Stomach smooth muscle (tissue), 2 donors: ENCODE results near the gene TNFAIP1.

Source experiments
- H3K27ac ChIP-seq: one replicate; pipeline ENCODE4 v1.7.0; 2013; ENCODE audit warnings: mild to moderate bottlenecking, low read length, inconsistent platforms
- H3K27me3 ChIP-seq, 2 donors: one replicate each; pipeline ENCODE4 v1.7.0; 2013; ENCODE audit warnings: low read length in 2 of 2; ENCODE audit not compliant: insufficient read depth in 2 of 2, control insufficient read depth in 1 of 2
- H3K36me3 ChIP-seq, 2 donors: one replicate each; pipeline ENCODE4 v1.7.0; 2013; ENCODE audit warnings: low read length in 2 of 2; ENCODE audit not compliant: control insufficient read depth in 2 of 2, insufficient read depth in 2 of 2
- H3K4me1 ChIP-seq: one replicate; pipeline ENCODE4 v1.7.0; 2013; ENCODE audit warnings: low read length; ENCODE audit not compliant: control insufficient read depth, insufficient read depth
- H3K4me3 ChIP-seq, 2 donors: one replicate each; pipeline ENCODE4 v1.7.0; 2013; ENCODE audit warnings: low read length in 2 of 2
- H3K9ac ChIP-seq, 2 donors: one replicate each; pipeline ENCODE4 v1.7.0; 2013; ENCODE audit warnings: low read length in 2 of 2, mild to moderate bottlenecking in 1 of 2
- H3K9me3 ChIP-seq, 2 donors: one replicate each; pipeline ENCODE4 v1.7.0; 2013; ENCODE audit warnings: low read length in 2 of 2; ENCODE audit not compliant: control insufficient read depth in 2 of 2
- donor health status: healthy.
- donor health status: Pancreatic carcinoma.

Gene TNFAIP1

DNA sequence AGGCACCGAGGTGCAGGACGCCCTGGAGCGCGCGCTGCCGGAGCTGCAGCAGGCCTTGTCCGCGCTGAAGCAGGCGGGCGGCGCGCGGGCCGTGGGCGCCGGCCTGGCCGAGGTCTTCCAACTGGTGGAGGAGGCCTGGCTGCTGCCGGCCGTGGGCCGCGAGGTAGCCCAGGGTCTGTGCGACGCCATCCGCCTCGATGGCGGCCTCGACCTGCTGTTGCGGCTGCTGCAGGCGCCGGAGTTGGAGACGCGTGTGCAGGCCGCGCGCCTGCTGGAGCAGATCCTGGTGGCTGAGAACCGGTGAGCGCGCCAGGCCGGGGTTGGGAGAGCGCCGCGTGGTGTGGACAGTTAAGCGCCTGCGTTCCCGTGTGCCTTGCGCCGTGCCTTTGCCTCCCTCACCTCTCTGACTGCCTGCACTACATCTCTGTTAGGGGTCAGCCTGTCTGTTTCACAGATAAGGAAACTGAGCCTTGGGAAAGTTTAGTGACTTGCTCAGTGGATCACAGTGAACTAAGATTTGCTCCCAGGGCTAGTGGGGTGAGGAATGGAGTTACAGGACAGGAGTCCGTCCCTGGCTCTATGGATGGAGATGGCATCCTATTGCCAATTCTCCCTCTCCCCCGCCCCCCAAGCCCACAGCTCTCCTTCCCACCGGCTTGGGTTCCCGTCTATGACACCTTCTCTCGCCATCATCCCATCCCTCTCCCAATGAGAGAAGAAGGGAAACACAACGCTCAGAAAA, 36.8 kb downstream of the TNFAIP1 start:
- peak overlapping the region; percentile 47 to 65 for H3K9ac ChIP-seq
- H3K9me3 ChIP-seq = no peaks in the 10 kb centered on the region
- H3K36me3 ChIP-seq = no peaks in the 10 kb centered on the region
- H3K27ac ChIP-seq = peak overlapping the region; percentile 79
- no peaks in the 10 kb centered on the region for H3K27me3 ChIP-seq
- H3K4me1 ChIP-seq = peaks cover 25% of the 10 kb centered on the region
- H3K4me3 ChIP-seq = peak overlapping the region; percentile 79 to 80

DNA sequence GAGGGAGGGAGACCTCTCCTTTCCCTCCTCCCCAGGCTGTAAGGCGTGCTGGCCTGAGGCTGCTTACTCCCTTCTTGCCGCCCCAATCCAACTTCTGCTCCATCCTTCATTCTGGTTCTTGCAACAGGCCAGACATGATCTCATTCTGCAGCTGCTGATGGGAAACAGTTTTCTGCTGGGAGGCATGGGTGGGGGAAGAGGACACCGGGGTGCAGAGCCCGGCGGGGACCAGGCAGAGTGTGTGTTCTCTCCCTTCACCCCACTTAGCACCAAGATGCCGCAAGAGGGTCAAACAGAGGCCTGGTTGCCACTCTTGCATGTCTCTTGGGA, 37.3 kb downstream of the TNFAIP1 start:
- peak overlapping the region; percentile 79 to 80 for H3K4me3 ChIP-seq
- no peak overlapping the region for H3K27ac ChIP-seq
- no peaks in the 10 kb centered on the region for H3K36me3 ChIP-seq
- peak overlapping the region in 1 of 2 donors; percentile 65 for H3K9ac ChIP-seq
- H3K27me3 ChIP-seq = no peaks in the 10 kb centered on the region
- no peaks in the 10 kb centered on the region for H3K9me3 ChIP-seq
- peaks cover 25% of the 10 kb centered on the region for H3K4me1 ChIP-seq

DNA sequence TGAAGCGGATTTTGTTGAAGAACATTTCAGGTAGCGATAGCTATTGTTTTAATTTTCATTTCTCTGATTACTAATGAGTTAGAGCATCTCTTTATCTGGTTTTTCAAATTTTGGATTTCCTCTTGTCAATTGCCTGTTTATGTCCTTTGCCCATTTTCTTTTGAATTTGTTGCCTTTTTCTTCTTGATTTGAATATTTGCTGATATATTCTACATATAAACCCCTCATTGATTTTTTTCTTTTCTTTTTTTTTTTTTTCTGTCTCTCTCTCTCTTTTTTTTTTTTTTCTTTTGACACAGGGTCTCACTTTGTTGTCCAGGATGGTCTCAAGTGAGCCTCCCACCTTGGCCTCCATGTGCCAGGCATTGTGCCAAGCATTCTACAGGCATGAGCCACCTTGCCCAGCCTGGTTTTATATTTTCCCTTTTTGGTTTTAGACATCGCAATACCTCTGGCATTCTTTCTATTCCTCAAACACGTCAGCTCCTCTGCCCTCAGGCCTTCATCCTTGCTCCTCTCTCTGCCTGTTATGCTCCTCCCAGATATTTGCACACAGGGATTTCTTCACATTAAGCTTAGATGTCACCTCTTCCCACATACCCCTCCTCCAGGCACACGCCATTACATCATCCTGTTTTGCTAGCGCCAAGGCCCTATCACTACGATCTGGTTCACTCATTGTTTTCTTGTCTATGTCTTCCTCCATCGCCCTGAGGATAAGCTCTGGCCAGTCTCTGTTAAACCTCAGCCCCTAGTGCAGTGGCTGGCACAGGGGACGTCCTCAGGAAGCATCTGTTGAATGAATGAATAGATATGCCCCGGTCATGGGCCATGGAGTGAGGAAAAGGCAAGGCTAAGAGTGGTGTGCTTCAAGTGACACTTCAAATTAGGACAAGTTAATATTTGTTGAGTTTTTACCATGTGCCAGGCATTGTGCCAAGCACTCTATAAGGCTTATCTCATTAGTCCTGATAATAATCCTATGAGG, 44.5 kb downstream of the TNFAIP1 start:
- H3K9ac ChIP-seq = no peak overlapping the region
- H3K27ac ChIP-seq = no peak overlapping the region
- H3K36me3 ChIP-seq = no peaks in the 10 kb centered on the region
- H3K27me3 ChIP-seq = no peaks in the 10 kb centered on the region
- no peaks in the 10 kb centered on the region for H3K9me3 ChIP-seq
- peaks cover 8% of the 10 kb centered on the region for H3K4me1 ChIP-seq
- H3K4me3 ChIP-seq = no peak overlapping the region

DNA sequence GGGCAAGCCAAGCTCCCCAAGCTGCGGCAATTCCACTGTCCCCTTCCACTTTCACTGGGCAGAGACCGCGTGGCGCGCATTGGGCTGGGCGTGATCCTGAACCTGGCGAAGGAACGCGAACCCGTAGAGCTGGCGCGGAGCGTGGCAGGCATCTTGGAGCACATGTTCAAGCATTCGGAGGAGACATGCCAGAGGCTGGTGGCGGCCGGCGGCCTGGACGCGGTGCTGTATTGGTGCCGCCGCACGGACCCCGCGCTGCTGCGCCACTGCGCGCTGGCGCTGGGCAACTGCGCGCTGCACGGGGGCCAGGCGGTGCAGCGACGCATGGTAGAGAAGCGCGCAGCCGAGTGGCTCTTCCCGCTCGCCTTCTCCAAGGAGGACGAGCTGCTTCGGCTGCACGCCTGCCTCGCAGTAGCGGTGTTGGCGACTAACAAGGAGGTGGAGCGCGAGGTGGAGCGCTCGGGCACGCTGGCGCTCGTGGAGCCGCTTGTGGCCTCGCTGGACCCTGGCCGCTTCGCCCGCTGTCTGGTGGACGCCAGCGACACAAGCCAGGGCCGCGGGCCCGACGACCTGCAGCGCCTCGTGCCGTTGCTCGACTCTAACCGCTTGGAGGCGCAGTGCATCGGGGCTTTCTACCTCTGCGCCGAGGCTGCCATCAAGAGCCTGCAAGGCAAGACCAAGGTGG, 45.7 kb downstream of the TNFAIP1 start:
- Histone ChIP-seq H3K27me3 (no peaks in the 10 kb centered on the region), H3K4me1 (peaks cover 8% of the 10 kb centered on the region), H3K9ac (no peak overlapping the region), H3K27ac (no peak overlapping the region), H3K36me3 (no peaks in the 10 kb centered on the region), H3K4me3 (peak overlapping the region in 1 of 2 donors; percentile 8), H3K9me3 (no peaks in the 10 kb centered on the region)

DNA sequence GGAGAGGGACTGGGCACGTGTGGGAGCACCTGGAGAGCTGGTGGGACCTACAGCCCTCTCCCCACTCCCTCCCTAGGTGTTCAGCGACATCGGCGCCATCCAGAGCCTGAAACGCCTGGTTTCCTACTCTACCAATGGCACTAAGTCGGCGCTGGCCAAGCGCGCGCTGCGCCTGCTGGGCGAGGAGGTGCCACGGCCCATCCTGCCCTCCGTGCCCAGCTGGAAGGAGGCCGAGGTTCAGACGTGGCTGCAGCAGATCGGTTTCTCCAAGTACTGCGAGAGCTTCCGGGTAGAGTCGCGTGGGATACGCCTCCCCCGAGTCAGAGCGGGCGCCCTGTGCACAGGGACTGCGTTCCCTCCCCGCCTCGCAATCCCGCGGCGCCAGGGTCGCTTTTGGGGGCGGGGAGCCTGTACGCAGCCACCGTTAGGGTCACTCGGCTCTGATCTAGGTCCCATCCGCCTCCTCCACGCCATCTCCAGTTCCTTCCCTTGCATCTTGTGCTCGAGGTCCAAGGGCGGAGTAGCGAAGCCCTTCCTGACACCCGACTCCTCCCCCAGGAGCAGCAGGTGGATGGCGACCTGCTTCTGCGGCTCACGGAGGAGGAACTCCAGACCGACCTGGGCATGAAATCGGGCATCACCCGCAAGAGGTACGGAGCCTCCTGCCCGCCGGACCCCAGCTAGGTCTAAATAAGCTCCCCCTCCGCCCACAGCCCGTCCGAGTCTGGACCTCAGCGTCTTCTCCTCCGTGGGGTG, 48.9 kb downstream of the TNFAIP1 start:
- peaks cover 8% of the 10 kb centered on the region for H3K4me1 ChIP-seq
- H3K27ac ChIP-seq = no peak overlapping the region
- H3K27me3 ChIP-seq = no peaks in the 10 kb centered on the region
- H3K4me3 ChIP-seq = peak overlapping the region; percentile 12 to 59
- peak overlapping the region in 1 of 2 donors; percentile 21 for H3K9ac ChIP-seq
- H3K9me3 ChIP-seq = no peaks in the 10 kb centered on the region
- peaks cover 4 to 12% of the 10 kb centered on the region in 2 donors for H3K36me3 ChIP-seq

DNA sequence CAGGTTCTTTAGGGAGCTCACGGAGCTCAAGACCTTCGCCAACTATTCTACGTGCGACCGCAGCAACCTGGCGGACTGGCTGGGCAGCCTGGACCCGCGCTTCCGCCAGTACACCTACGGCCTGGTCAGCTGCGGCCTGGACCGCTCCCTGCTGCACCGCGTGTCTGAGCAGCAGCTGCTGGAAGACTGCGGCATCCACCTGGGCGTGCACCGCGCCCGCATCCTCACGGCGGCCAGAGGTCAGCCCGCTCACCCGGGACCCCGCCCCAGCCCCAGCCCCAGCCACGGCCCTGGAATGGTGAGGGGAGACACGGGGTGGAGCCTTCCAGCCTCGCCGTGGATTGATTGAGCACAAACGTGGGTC, 49.5 kb downstream of the TNFAIP1 start:
- Histone ChIP-seq H3K9ac (no peak overlapping the region), H3K9me3 (no peaks in the 10 kb centered on the region), H3K27ac (no peak overlapping the region)

DNA sequence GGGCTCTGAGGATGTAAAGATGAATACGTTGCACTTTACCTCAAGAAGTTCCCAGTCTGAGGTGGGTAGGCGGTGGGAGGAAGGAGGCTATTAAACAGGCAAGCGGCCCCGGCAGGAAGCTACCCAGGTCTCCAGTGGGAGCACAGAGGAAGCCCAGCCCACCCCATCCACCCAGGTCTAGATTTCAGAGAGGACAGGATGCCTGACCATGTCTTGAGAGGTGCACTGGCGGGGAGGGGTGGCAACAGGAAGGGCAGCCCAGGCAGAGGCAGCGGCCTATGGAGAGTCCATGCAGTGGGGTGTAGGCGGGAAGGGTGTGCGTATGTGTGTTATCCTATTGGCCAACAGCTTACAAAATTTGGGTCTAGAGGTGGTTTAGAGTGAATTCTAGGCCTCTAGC, 49.8 kb downstream of the TNFAIP1 start:
- Histone ChIP-seq H3K4me3 (no peak overlapping the region), H3K4me1 (peaks cover 8% of the 10 kb centered on the region), H3K9me3 (no peaks in the 10 kb centered on the region), H3K27ac (no peak overlapping the region), H3K36me3 (peaks cover 12% of the 10 kb centered on the region in 2 donors), H3K9ac (no peak overlapping the region), H3K27me3 (no peaks in the 10 kb centered on the region)

More for the DNA sequence above, 49.5 kb downstream of the TNFAIP1 start:
- peak overlapping the region; percentile 12 to 59 for H3K4me3 ChIP-seq
- no peaks in the 10 kb centered on the region for H3K27me3 ChIP-seq
- H3K36me3 ChIP-seq = peaks cover 8 to 12% of the 10 kb centered on the region in 2 donors
- peaks cover 8% of the 10 kb centered on the region for H3K4me1 ChIP-seq

DNA sequence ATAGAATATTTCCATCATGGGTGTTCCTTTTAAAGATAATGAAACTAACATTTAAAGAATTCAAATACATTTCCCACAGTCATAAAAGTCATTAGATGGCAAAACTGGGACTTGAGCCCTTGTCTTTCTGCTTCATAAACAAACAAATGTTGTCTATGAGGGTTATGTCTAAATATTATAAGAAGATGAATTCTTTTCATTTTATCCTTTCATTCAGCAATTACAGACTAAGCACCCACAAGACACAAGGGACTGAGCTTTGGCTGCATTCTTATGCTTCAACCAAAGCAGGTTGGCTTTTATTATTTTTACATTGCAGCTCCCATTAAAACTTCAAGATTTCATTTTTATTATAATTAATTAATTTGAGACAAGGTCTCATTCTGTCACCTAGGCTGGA, 50.8 kb downstream of the TNFAIP1 start:
- H3K36me3 ChIP-seq = peaks cover 19 to 20% of the 10 kb centered on the region in 2 donors
- H3K27me3 ChIP-seq = no peaks in the 10 kb centered on the region
- no peak overlapping the region for H3K27ac ChIP-seq
- H3K9me3 ChIP-seq = no peaks in the 10 kb centered on the region
- H3K4me3 ChIP-seq = no peak overlapping the region
- H3K9ac ChIP-seq = no peak overlapping the region
- H3K4me1 ChIP-seq = peaks cover 6% of the 10 kb centered on the region

DNA sequence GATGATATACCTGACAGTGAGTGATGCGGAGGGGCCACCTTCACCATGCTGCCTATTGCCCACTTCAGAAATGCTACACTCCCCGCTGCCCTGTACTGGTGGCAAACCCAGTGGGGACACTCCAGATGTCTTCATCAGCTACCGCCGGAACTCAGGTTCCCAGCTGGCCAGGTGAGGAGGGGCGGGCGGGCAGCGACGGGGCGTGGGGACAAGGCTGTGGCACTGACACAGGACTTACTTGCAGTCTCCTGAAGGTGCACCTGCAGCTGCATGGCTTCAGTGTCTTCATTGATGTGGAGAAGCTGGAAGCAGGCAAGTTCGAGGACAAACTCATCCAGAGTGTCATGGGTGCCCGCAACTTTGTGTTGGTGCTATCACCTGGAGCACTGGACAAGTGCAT, 52.5 kb downstream of the TNFAIP1 start:
- H3K9me3 ChIP-seq = no peaks in the 10 kb centered on the region
- peaks cover 3% of the 10 kb centered on the region for H3K4me1 ChIP-seq
- no peak overlapping the region for H3K27ac ChIP-seq
- no peak overlapping the region for H3K4me3 ChIP-seq
- no peak overlapping the region for H3K9ac ChIP-seq
- peaks cover 25 to 28% of the 10 kb centered on the region in 2 donors for H3K36me3 ChIP-seq
- no peaks in the 10 kb centered on the region for H3K27me3 ChIP-seq

DNA sequence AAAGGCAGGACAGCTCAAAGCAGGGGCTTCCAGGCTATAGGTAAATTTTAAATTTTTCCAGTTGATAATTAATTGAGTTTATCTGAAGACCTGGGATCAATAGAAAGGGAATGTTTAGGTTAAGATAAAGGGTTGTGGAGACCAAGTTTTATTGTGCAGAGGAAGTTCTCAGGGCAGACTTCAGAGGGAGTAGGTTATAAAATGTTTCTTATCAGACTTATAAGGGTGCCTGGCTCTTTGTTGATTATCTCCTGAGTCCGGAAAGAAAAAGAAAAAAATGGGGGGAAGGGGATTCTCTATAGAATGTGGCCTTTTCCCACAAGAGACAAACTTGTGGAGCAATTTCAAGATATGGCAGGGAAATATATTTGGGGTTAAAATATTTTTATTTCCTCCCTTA, 54.6 kb downstream of the TNFAIP1 start:
- Histone ChIP-seq H3K4me1 (no peaks in the 10 kb centered on the region), H3K27me3 (no peaks in the 10 kb centered on the region), H3K4me3 (no peak overlapping the region), H3K9me3 (no peaks in the 10 kb centered on the region), H3K36me3 (peaks cover 25 to 30% of the 10 kb centered on the region in 2 donors), H3K9ac (no peak overlapping the region), H3K27ac (no peak overlapping the region)
